ENCODE data around the gene ARL5A. TPM values are rescaled to one million over a fixed set of nuclear protein-coding genes. Genes with fewer than 3 reads are reported as not detected.

Gene ARL5A
- total and polyA plus RNA-seq, 9 of the 15 experiments (the other 6 are each of a cell fraction or from before 2014, with no cell fraction given) = 16.3 to 117 (median 88.4) TPM

DNA sequence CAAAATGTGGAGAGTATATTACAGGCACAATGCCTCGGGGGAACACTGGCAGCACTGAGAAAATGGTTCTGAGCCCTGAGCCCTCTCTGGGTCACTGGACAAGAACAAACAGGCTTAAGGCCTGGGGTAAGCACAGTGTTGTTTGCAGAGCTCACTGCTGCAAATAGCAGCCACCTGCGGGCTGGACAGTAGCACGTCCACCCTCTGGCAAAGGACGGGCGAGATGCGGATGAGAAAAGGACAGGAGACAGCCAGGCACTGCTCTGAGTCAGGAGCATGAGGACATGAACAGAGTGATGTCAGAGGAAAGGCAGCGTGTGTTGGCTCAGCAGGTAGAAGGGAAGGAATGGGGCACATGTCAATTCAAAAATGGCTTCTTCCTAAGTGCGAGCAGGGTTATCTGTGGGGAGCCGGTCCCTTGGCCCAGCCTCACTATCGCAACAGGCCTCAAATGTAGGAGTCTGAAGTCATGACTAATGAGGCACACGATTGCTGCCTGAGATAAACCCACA lies 68.0 kb downstream of the ARL5A start (continued):
- TF ChIP-seq, protein P1, sequence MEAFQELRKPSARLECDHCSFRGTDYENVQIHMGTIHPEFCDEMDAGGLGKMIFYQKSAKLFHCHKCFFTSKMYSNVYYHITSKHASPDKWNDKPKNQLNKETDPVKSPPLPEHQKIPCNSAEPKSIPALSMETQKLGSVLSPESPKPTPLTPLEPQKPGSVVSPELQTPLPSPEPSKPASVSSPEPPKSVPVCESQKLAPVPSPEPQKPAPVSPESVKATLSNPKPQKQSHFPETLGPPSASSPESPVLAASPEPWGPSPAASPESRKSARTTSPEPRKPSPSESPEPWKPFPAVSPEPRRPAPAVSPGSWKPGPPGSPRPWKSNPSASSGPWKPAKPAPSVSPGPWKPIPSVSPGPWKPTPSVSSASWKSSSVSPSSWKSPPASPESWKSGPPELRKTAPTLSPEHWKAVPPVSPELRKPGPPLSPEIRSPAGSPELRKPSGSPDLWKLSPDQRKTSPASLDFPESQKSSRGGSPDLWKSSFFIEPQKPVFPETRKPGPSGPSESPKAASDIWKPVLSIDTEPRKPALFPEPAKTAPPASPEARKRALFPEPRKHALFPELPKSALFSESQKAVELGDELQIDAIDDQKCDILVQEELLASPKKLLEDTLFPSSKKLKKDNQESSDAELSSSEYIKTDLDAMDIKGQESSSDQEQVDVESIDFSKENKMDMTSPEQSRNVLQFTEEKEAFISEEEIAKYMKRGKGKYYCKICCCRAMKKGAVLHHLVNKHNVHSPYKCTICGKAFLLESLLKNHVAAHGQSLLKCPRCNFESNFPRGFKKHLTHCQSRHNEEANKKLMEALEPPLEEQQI (IDR thresholded peaks at IDR 0.05) = peak; percentile 62; the same call in 1 of the 2 replicates
- TF ChIP-seq PPARD (CRISPR knock-in tag; IDR thresholded peaks at IDR 0.05) = no peak
- TF ChIP-seq GATAD2B (IDR thresholded peaks at IDR 0.05; ENCODE audit: borderline replicate concordance) = no peak
- TF ChIP-seq MYC (IDR thresholded peaks at IDR 0.05; ENCODE audit: low read depth, low read length) = peak; percentile 88
- TF ChIP-seq MYC (CRISPR knock-in tag; IDR thresholded peaks at IDR 0.05; ENCODE audit: borderline replicate concordance, low read depth) = no peak
- 0 out of 2 replicates have a peak, but pooled peaks have one; percentile 42 for TF ChIP-seq ZNF444 (CRISPR knock-in tag; IDR thresholded peaks at IDR 0.05)
- no peak for TF ChIP-seq NCOA6 (IDR thresholded peaks at IDR 0.05)
- TF ChIP-seq, protein P2, sequence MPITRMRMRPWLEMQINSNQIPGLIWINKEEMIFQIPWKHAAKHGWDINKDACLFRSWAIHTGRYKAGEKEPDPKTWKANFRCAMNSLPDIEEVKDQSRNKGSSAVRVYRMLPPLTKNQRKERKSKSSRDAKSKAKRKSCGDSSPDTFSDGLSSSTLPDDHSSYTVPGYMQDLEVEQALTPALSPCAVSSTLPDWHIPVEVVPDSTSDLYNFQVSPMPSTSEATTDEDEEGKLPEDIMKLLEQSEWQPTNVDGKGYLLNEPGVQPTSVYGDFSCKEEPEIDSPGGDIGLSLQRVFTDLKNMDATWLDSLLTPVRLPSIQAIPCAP (CRISPR knock-in tag; IDR thresholded peaks at IDR 0.05; ENCODE audit: borderline replicate concordance) = no peak
- TF ChIP-seq ARNT (IDR thresholded peaks at IDR 0.05) = 0 out of 4 replicates have a peak, but pooled peaks of 1 of the 2 experiments have one; percentile 48
- TF ChIP-seq USF2 (CRISPR knock-in tag; IDR thresholded peaks at IDR 0.05) = no peak
- TF ChIP-seq MAZ (CRISPR knock-in tag; conservative IDR thresholded peaks at IDR 0.05 in 1 of 2, IDR thresholded peaks at IDR 0.05 in 1 of 2) = peak in 1 of 2 experiments; percentile 87; a peak in 2 of 4 replicates
- TF ChIP-seq ZNF274 (IDR thresholded peaks at IDR 0.05; ENCODE audit: borderline replicate concordance, low read depth, low read length) = no peak
- TF ChIP-seq, protein P3, sequence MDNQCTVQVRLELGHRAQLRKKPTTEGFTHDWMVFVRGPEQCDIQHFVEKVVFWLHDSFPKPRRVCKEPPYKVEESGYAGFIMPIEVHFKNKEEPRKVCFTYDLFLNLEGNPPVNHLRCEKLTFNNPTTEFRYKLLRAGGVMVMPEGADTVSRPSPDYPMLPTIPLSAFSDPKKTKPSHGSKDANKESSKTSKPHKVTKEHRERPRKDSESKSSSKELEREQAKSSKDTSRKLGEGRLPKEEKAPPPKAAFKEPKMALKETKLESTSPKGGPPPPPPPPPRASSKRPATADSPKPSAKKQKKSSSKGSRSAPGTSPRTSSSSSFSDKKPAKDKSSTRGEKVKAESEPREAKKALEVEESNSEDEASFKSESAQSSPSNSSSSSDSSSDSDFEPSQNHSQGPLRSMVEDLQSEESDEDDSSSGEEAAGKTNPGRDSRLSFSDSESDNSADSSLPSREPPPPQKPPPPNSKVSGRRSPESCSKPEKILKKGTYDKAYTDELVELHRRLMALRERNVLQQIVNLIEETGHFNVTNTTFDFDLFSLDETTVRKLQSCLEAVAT (IDR thresholded peaks at IDR 0.05) = peak in 1 of 2 experiments; percentile 67; a peak in 2 of 4 replicates
- TF ChIP-seq, protein P4, sequence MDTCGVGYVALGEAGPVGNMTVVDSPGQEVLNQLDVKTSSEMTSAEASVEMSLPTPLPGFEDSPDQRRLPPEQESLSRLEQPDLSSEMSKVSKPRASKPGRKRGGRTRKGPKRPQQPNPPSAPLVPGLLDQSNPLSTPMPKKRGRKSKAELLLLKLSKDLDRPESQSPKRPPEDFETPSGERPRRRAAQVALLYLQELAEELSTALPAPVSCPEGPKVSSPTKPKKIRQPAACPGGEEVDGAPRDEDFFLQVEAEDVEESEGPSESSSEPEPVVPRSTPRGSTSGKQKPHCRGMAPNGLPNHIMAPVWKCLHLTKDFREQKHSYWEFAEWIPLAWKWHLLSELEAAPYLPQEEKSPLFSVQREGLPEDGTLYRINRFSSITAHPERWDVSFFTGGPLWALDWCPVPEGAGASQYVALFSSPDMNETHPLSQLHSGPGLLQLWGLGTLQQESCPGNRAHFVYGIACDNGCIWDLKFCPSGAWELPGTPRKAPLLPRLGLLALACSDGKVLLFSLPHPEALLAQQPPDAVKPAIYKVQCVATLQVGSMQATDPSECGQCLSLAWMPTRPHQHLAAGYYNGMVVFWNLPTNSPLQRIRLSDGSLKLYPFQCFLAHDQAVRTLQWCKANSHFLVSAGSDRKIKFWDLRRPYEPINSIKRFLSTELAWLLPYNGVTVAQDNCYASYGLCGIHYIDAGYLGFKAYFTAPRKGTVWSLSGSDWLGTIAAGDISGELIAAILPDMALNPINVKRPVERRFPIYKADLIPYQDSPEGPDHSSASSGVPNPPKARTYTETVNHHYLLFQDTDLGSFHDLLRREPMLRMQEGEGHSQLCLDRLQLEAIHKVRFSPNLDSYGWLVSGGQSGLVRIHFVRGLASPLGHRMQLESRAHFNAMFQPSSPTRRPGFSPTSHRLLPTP (IDR thresholded peaks at IDR 0.05; ENCODE audit: borderline replicate concordance, extremely low read depth, insufficient read length) = no peak
- TF ChIP-seq KHSRP (IDR thresholded peaks at IDR 0.05) = no peak
- no peak for TF ChIP-seq ARHGAP35 (IDR thresholded peaks at IDR 0.05; ENCODE audit: partially characterized antibody)
- TF ChIP-seq FIP1L1 (IDR thresholded peaks at IDR 0.05; ENCODE audit: low read depth, low read length, poor library complexity, severe bottlenecking) = no peak
- no peak; the same call in 1 of the 2 replicates for TF ChIP-seq PTRF (tag; IDR thresholded peaks at IDR 0.05)
- no peak for TF ChIP-seq POLR3A (IDR thresholded peaks at IDR 0.05; ENCODE audit: borderline replicate concordance, extremely low read depth, insufficient read depth, insufficient read length)

Data from K562 (cell line).